ENCODE results near the gene FYN. TPM values are rescaled to one million over a fixed set of nuclear protein-coding genes. Genes with fewer than 3 reads are reported as not detected.

FYN gene
- polyA plus RNA-seq, 1 experiment, result 55.1 TPM

DNA sequence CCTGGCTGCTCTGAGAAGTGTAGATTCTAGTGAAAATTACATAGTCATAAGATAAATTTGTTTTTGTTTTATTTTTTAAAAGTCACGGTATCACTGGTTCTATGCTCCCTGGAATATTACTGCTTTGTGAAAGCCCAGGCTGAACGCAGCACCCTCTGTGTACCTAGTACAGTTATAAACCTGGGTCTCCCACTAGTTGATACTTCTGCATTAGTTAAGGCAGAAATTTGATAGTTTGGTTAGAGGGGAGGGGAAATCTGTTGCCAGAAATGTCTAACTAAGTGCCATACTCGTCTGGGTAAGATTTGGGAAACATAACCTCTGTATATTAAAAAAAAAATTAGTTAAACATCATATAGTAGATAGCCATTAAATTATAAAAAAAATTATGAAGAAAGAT, 156.9 kb downstream of the FYN start:
- no peak for DNase-seq (ENCODE audit: low read depth)
- no peak for TF ChIP-seq CTCF (IDR thresholded peaks at IDR 0.05; ENCODE audit: insufficient read depth, low read depth, low read length)
- no peaks in the 10 kb centered on the region for H3K27me3 ChIP-seq (ENCODE audit: control insufficient read depth, insufficient read depth, low read length)
- H3K36me3 ChIP-seq (ENCODE audit: control insufficient read depth, insufficient read depth, low read length), result peaks cover 2% of the 10 kb centered on the region; the same call in 1 of the 2 replicates
- POLR2A ChIA-PET, result no interaction called here
- CTCF ChIA-PET, result interaction anchor here (0.8 to 1.6 kb wide), 3 partner anchors 10 to 327 kb away, joined by 3 to 6 read pairs (median 3); no protein-coding TSS in a partner anchor
- H3K4me3 ChIP-seq (ENCODE audit: low read depth, low read length), result no peak overlapping the region

GRCh38 chr6:111715321-111715720, 157.9 kb downstream of the FYN start:
- DNase-seq (ENCODE audit: low read depth), result no peak
- POLR2A ChIA-PET, result no interaction called here
- no peak for TF ChIP-seq CTCF (IDR thresholded peaks at IDR 0.05; ENCODE audit: insufficient read depth, low read depth, low read length)
- CTCF ChIA-PET, result interaction anchor here (1.0 kb wide), 1 partner anchor 329 kb away, joined by 3 read pairs; no protein-coding TSS in a partner anchor
- no peaks in the 10 kb centered on the region for H3K27me3 ChIP-seq (ENCODE audit: control insufficient read depth, insufficient read depth, low read length)
- no peak overlapping the region for H3K4me3 ChIP-seq (ENCODE audit: low read depth, low read length)
- H3K36me3 ChIP-seq (ENCODE audit: control insufficient read depth, insufficient read depth, low read length), result peaks cover 2% of the 10 kb centered on the region; the same call in 1 of the 2 replicates

- Histone ChIP-seq H3K36me3 (ENCODE audit: control insufficient read depth, insufficient read depth, low read length) (peaks cover 2% of the 10 kb centered on the region; the same call in 1 of the 2 replicates), H3K27me3 (ENCODE audit: control insufficient read depth, insufficient read depth, low read length) (no peaks in the 10 kb centered on the region), H3K4me3 (ENCODE audit: low read depth, low read length) (no peak overlapping the region)
- no peak for DNase-seq (ENCODE audit: low read depth)
- TF ChIP-seq CTCF (IDR thresholded peaks at IDR 0.05; ENCODE audit: insufficient read depth, low read depth, low read length), result no peak
- ChIA-PET POLR2A (no interaction called here), CTCF (interaction anchor here (1.0 kb wide), 1 partner anchor 330 kb away, joined by 3 read pairs; no protein-coding TSS in a partner anchor)
Measured at GRCh38 chr6:111714416-111715270, 158.6 kb downstream of the FYN start.

GRCh38 chr6:111713811-111714210, 159.4 kb downstream of the FYN start:
- ChIA-PET POLR2A (no interaction called here), CTCF (interaction anchor here (1.6 kb wide), 2 partner anchors 160 to 282 kb away, joined by 4 read pairs; partner anchors contain the start of gene FYN)
- H3K36me3 ChIP-seq (ENCODE audit: control insufficient read depth, insufficient read depth, low read length), result peaks cover 2% of the 10 kb centered on the region; the same call in 1 of the 2 replicates
- H3K4me3 ChIP-seq (ENCODE audit: low read depth, low read length), result no peak overlapping the region
- no peak for DNase-seq (ENCODE audit: low read depth)
- TF ChIP-seq CTCF (IDR thresholded peaks at IDR 0.05; ENCODE audit: insufficient read depth, low read depth, low read length), result no peak
- H3K27me3 ChIP-seq (ENCODE audit: control insufficient read depth, insufficient read depth, low read length), result no peaks in the 10 kb centered on the region

GRCh38 chr6:111713236-111713635, 160.0 kb downstream of the FYN start:
- H3K4me3 ChIP-seq (ENCODE audit: low read depth, low read length), result no peak overlapping the region
- ChIA-PET CTCF (interaction anchor here (1.6 kb wide), 2 partner anchors 160 to 283 kb away, joined by 4 read pairs; partner anchors contain the start of gene FYN), POLR2A (no interaction called here)
- peaks cover 2% of the 10 kb centered on the region; the same call in 1 of the 2 replicates for H3K36me3 ChIP-seq (ENCODE audit: control insufficient read depth, insufficient read depth, low read length)
- H3K27me3 ChIP-seq (ENCODE audit: control insufficient read depth, insufficient read depth, low read length), result no peaks in the 10 kb centered on the region
- no peak for TF ChIP-seq CTCF (IDR thresholded peaks at IDR 0.05; ENCODE audit: insufficient read depth, low read depth, low read length)
- DNase-seq (ENCODE audit: low read depth), result no peak

Data from BJ (cell line).